Measurements from ENCODE around the gene ING3. TPM values are rescaled to one million over a fixed set of nuclear protein-coding genes. Genes with fewer than 3 reads are reported as not detected.

Gene ING3
- total RNA-seq, 4 donors from 2014 or later: 1.5 to 23.6 (median 16.2) TPM

DNA sequence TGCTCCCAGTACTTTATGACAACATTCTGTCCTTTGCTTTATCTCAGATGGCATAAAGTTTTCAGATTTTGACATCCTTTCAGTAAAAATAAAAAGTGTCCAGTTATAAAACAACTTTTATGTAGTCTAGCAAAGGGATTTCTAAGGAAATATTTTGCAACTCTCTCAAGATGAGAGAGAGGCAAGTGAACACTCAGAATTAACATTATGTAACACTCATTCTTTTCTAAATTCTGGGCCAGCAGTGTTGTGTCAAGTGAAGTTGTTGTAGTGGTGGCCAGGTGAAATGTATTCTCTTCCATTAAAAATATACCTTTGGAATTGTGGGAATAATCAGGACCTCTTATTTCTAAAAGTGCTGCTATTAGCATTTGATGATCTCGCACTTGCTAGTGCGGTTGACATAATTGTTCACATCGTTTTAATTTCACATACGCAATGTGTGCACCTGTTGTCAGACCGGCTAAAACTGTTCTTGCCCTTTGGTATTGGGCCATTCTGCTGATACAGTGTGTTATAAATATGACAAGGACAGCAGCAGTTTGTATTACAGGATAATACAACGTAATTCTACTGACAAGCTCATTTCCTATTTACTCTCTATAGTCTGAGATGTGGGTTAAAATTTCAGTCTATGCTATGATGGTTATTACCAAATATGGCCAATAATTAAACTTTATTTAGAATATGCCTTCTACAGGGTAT lies 61.7 kb downstream of the ING3 start:
- 78 to 90% methylated on average over 5 to 6 of the region's 6 CpGs for WGBS, 2 donors (ENCODE audit: low coverage in 1 of 2)
- Histone ChIP-seq H3K27ac (no peak overlapping the region), H3K4me3 (no peak overlapping the region), H3K36me3 (no peaks in the 10 kb centered on the region), H3K27me3 (no peaks in the 10 kb centered on the region), H3K9me3 (no peaks in the 10 kb centered on the region), H3K4me1 (peaks cover 0 to 10% (median 0%) of the 10 kb centered on the region in 4 donors)
- intact Hi-C loops (cut with DNase I; ENCODE audit: low total_unique reads): no loop called here
- no peak for DNase-seq
- TF ChIP-seq POLR2A (IDR thresholded peaks at IDR 0.05) (no peak), EP300 (IDR thresholded peaks at IDR 0.05; ENCODE audit: low read depth) (no peak), POLR2AphosphoS5 (IDR thresholded peaks at IDR 0.05) (no peak)
- TF ChIP-seq, protein P1, sequence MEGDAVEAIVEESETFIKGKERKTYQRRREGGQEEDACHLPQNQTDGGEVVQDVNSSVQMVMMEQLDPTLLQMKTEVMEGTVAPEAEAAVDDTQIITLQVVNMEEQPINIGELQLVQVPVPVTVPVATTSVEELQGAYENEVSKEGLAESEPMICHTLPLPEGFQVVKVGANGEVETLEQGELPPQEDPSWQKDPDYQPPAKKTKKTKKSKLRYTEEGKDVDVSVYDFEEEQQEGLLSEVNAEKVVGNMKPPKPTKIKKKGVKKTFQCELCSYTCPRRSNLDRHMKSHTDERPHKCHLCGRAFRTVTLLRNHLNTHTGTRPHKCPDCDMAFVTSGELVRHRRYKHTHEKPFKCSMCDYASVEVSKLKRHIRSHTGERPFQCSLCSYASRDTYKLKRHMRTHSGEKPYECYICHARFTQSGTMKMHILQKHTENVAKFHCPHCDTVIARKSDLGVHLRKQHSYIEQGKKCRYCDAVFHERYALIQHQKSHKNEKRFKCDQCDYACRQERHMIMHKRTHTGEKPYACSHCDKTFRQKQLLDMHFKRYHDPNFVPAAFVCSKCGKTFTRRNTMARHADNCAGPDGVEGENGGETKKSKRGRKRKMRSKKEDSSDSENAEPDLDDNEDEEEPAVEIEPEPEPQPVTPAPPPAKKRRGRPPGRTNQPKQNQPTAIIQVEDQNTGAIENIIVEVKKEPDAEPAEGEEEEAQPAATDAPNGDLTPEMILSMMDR (IDR thresholded peaks at IDR 0.05): no peak
- in situ Hi-C loops (cut with MboI; ENCODE audit: low pct_ligation_motif_present in 1 of 4, low pct_unique_long_range_greater_than_20kb in 1 of 4, low sequenced_read_pairs in 3 of 4): no loop called here

DNA sequence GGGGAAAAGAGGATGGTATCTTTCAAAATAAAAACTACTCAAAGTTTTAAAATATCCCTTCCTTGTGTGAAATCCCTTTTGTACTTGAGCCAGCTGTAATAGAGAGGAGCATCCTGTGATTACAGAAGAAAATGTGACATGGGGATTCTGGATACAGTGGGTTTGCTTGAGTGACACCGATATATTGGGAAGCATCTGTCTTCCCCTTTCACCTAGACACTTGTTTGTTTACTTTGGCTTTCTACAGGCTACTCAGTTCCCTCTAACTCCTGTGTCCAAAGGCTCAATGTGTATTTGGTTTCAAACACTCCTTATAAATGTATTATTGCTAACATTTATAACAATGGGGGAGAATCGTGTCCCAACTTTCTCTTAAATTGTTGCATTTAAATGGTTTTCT lies 62.3 kb downstream of the ING3 start:
- WGBS, 2 donors (ENCODE audit: low coverage in 1 of 2): 60 to 62% methylated on average over 2 of the region's 2 CpGs
- H3K27me3 ChIP-seq: no peaks in the 10 kb centered on the region
- no peaks in the 10 kb centered on the region for H3K9me3 ChIP-seq
- no peak for TF ChIP-seq EP300 (IDR thresholded peaks at IDR 0.05; ENCODE audit: low read depth)
- TF ChIP-seq, protein P1 (IDR thresholded peaks at IDR 0.05): no peak
- TF ChIP-seq POLR2AphosphoS5 (IDR thresholded peaks at IDR 0.05): no peak
- TF ChIP-seq POLR2A (IDR thresholded peaks at IDR 0.05): no peak
- H3K4me3 ChIP-seq: no peak overlapping the region
- no peak overlapping the region for H3K27ac ChIP-seq
- intact Hi-C loops (cut with DNase I; ENCODE audit: low total_unique reads): no loop called here
- no peak for DNase-seq
- in situ Hi-C loops (cut with MboI; ENCODE audit: low pct_ligation_motif_present in 1 of 4, low pct_unique_long_range_greater_than_20kb in 1 of 4, low sequenced_read_pairs in 3 of 4): no loop called here
- peaks cover 0 to 16% (median 0%) of the 10 kb centered on the region in 4 donors for H3K4me1 ChIP-seq
- no peaks in the 10 kb centered on the region for H3K36me3 ChIP-seq

DNA sequence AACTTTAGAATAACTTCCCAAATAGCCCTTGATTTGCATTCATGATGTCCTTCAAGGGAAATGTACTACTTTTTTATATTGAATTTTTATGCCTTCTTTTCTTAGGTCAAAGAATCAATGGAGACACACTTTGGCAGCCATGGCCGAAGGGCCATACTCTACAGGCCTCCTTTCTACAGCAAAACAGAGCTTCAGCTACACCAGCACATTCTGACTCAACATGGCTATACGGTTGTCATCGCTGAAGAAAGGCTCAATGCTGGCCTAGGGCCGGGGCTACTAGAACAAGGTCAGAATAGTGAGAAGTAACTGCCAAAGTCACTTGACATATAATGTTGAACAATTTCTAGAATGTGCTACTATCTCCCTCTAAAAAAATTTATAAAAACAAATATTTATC lies 65.0 kb downstream of the ING3 start:
- H3K4me3 ChIP-seq: no peak overlapping the region
- WGBS, 2 donors (ENCODE audit: low coverage in 1 of 2): 89 to 93% methylated on average over 4 of the region's 4 CpGs
- H3K36me3 ChIP-seq: no peaks in the 10 kb centered on the region
- peak overlapping the region; percentile 1 to 32 (median 12) for H3K27ac ChIP-seq
- H3K9me3 ChIP-seq: no peaks in the 10 kb centered on the region
- DNase-seq: no peak
- H3K27me3 ChIP-seq: no peaks in the 10 kb centered on the region
- in situ Hi-C loops (cut with MboI; ENCODE audit: low pct_ligation_motif_present in 1 of 4, low pct_unique_long_range_greater_than_20kb in 1 of 4, low sequenced_read_pairs in 3 of 4): no loop called here
- H3K4me1 ChIP-seq: peaks cover 0 to 30% (median 3%) of the 10 kb centered on the region in 4 donors
- TF ChIP-seq, protein P1 (IDR thresholded peaks at IDR 0.05): no peak
- no peak for TF ChIP-seq POLR2A (IDR thresholded peaks at IDR 0.05)
- intact Hi-C loops (cut with DNase I; ENCODE audit: low total_unique reads): no loop called here

DNA sequence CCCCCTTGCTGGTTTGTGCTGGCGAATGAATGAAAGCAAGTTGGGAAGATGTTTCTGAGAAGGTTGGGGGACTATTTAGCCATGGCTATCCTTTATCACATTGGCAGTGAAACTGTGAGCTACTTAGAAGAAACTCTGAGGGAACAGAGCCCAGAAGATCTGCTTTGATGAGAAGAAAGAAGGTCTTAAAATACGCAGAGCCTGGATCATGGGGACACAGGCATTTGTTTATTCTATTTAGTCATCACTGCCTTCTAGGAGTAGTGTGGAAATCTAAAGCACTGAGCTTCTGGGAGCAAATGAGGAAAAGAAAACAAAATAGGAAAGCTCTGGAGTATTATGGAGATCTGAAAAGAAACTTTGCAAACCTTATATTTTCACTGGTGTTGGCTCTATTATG lies 66.4 kb downstream of the ING3 start:
- Histone ChIP-seq H3K27ac (peak overlapping the region; percentile 46 to 74 (median 68)), H3K36me3 (no peaks in the 10 kb centered on the region), H3K9me3 (no peaks in the 10 kb centered on the region), H3K4me1 (peaks cover 0 to 43% (median 8%) of the 10 kb centered on the region in 4 donors), H3K4me3 (no peak overlapping the region), H3K27me3 (no peaks in the 10 kb centered on the region)
- TF ChIP-seq, protein P1 (IDR thresholded peaks at IDR 0.05): no peak
- TF ChIP-seq POLR2AphosphoS5 (IDR thresholded peaks at IDR 0.05): peak in 2 of 3 donors; percentile 18 to 40
- in situ Hi-C loops (cut with MboI; ENCODE audit: low pct_ligation_motif_present in 1 of 4, low pct_unique_long_range_greater_than_20kb in 1 of 4, low sequenced_read_pairs in 3 of 4) (no loop called here), intact Hi-C loops (cut with DNase I; ENCODE audit: low total_unique reads) (no loop called here)
- WGBS, 2 donors (ENCODE audit: low coverage in 1 of 2): 63 to 80% methylated on average over 1 to 2 of the region's 2 CpGs
- no peak for DNase-seq
